Right forelimb (tissue), 1 donor: ENCODE data around the gene TRAK1.

Experiments used
- DNase-seq: peaks from one replicate; pipeline ENCODE4 v3.0.0-alpha.2; 2018

The TRAK1 gene

DNA sequence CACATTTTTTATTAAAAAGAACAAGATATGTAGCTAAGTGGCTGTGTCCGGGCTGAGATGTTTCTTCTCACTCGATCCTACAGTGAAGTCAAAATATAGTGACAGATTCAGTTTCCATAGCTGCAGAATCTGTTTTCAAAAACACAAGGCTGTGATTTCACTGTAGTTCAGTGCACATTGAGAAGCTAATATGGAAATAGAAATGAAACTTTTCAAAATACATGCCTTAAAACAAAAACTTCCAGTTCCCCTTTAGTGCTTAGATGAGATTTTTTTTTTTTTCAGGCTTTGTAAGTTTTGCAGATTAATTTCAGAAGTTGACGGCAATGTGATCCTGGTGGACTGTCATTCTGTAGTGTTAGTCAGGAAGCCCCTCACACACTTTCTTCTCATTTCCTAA is 23.8 kb upstream of the TRAK1 start:
- DNase-seq = no peak

DNA sequence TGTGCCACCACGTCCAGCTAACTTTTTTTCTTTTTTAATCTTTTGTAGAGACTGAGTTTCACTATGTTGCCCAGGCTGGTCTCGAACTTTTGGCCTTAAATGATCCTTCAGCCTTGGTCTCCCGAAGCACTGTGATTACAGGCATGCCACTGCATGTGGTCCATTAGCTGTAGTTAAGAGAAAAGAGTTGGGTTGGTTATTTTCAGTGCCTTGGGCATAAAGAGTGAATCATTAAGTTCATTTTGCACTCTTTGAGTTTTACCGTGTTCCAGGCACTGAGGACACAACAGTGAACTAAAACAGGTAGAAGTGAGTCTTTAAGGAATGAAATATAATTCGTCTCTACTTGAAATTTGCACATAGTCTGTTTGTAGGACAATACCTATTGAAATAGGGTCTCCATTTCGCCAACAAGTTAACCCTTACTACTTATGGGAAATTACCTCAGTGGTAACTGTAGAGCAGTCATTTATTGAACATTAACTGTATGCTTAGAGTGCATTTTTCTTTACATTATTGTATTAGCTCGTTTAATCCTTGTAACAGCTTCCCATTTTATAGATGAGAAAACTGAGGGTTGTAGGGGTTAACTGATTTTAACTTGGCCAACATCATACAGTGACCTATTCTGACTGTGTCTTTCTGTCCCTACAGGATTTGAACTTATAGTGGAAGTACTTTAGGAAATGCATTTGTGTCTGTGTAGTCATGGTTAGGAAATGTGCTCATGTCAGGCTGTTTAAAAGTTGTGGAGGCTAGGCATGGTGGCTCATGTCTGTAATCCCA is 22.7 kb upstream of the TRAK1 start:
- DNase-seq = no peak

DNA sequence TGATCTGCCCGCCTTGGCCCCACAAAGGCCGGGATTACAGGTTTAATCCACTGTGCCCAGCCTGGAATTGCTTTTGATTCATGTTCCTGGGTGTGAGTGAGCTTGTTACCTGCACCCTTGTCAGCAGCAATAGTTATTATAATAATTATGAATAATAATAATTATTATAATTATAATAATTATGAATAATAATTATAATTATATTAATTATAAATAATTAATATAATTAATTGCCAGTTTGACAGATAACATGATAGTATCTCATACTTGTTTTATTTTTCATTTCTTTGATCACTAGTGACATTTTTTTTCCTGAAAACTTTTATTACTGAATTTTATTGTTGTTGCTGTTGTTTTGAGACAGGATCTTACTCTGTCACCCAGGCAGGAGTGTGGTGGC is 21.1 kb upstream of the TRAK1 start:
- no peak for DNase-seq

DNA sequence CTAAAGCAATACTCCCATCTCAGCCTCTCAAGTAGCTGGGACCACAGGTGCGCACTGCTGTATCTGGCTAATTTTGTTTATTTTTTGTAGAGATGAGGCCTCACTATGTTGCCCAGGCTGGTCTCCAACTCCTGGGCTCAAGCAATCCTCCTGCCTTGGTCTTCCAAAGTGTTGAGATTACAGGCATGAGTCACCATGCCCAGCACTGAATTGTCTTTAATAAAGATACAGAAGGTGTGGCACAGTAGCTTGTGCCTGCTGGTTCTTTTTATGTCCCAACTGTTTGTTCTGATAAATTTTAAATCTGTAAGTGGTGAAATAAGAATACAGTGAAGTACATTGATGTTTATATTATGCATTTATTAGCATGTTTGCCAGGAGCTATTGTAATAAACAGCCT is 20.6 kb upstream of the TRAK1 start:
- no peak for DNase-seq

DNA sequence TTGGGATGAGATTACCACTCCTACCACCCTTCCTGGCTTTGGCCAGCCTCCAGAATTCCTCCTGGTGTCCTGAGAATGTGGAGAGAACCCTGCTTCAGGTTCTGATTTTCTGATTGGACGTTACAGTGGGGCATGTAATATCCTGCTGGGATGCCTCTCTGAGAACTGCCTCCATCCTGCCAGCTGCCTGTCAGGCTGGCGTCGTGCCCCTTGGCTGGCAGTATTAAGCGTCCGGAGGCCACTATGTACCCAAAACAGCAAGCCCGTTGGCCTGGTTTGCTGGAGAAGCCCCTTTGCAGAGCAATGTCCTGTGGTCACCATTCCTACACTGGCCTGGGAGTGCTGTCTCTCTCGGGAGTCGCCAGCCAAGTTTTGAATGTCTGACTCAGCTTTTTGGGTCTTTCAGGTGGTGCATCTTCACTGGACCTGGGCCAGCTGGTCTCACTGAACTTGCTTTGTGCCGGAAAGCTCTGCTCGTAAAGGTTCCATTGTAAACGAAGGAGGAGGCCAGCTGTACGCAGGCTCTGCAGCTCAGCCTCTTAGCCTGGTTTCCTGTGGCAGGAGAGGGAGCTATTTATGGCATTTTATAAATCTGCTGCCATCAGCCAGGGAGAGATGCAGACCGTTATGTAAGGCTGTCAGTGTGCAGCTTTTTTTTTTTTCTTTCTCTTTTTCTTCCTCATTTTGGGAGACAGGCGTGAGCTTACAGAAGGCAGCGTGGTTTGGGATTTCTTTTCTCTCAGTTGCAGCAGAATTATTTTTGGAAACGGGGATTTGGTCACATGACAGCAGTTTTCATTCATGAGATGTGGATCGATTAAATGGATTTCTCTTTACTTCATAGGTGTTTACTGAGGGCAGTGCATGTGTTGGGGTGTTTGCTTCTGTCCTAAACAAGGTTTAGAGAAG is 19.0 kb upstream of the TRAK1 start:
- peak; percentile 86 for DNase-seq

DNA sequence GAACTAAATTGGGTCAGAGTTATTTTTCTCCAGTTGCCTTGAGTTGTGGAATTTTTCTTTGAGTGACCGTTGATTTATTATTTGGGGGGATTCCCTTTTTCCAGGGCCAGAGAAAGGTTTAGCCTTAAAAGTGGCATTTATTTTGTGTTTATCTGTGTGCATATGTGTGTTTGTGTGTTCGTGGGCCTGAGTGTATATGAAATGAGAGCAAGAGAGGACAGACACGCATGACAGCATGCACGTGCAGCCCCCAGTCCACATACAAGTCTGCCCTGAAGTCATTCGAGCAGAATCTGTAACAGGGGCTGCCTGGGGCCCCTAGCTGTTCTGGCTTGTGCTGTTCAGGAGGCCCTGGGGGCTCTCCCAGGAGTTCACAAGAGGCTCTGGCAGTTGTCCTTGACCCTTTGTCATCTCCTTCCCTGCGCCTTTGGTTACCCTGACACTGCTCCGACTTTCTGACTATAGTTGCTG is 18.3 kb upstream of the TRAK1 start:
- no peak for DNase-seq

DNA sequence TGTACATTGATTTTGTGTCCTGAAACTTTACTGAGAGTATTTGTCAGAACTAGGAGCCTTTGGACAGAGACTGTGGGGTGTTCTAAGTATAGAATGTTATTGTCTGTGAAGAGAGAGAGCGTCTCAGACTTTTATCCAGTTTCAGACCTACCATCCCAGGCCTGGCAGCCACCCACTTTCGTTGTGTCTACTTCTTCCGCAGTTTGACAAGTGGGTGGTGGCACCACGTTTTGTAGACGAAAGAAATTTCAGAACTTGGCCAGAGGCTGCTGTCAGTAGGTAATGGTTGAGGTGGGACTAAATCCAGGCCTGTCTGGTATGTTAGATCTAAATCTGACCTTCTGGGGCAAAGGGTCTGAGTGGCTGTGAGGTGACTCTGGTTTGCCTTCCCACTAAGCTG is 13.4 kb upstream of the TRAK1 start:
- no peak for DNase-seq

DNA sequence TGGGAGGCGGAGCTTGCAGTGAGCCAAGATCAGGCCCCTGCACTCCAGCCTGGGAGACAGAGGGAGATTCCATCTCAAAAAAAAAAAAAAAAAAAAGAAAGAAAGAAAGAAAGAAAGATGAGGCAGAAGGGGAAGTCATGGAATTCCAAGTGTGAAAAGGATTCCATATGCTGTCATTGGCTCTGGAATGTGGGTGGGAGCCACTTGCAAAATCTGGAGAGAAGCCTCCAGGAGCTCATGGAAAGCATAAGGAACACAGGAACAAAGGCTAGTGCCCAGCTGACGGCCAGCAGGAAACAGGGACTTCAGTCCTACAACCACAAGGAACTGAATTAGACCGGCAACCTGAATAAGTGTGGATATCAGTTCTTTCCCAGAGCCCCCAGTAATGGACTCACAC is 12.5 kb upstream of the TRAK1 start:
- no peak for DNase-seq

DNA sequence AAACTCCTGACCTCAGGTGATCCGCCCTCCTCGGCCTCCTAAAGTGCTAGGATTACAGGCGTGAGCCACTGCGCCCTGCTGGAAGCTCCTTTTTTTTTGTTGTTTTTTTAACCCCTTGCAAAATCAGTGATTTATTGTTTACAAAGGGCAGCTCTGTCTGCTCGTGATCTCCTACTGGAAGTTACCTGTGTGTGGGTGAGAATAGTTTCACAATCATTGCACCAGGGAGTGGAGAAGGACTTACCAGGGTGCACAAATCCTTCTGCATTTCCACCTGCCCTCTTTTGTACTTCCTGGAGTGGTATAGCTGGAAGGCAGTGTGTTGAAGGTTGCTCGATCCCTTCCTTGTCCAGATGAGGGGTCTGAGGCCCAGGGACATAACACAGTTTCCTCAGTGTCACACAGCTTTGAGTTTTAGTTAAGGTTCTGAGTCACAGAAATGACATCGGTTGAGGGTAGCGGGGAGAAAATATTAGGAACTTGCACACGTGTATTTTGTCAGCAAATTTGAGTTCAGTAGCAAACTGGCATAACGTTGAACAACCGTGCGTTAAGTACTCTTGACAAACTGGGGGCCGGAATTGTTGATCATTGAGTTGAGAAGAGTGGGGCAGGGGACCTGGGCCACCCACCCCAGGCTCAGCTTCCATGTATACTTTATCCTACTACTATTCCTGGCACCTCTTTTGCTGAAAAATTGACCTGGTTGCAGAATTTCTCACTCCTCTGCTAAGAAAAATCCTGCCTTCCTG is 11.3 kb upstream of the TRAK1 start:
- DNase-seq = no peak

DNA sequence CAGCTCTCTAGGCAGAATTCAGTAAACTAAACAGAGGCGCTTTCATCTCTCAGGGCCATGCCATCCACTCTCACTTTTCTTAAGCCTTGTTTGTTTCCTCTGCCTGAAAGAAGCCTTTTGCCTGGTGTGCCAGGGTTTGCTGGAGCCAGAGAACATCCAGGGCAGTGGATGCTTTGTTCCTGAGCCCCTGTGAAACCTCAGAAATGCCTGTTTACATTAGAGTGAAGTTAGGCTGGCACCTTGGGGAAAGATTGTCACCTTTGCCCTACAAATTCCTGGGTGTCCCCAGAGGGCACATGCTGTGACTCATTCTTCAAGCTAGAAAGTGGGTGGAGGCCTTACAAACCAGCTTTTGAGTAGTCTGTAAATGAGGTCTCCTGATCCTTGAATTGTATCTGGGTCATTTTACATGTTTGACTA is 10.7 kb upstream of the TRAK1 start:
- no peak for DNase-seq

DNA sequence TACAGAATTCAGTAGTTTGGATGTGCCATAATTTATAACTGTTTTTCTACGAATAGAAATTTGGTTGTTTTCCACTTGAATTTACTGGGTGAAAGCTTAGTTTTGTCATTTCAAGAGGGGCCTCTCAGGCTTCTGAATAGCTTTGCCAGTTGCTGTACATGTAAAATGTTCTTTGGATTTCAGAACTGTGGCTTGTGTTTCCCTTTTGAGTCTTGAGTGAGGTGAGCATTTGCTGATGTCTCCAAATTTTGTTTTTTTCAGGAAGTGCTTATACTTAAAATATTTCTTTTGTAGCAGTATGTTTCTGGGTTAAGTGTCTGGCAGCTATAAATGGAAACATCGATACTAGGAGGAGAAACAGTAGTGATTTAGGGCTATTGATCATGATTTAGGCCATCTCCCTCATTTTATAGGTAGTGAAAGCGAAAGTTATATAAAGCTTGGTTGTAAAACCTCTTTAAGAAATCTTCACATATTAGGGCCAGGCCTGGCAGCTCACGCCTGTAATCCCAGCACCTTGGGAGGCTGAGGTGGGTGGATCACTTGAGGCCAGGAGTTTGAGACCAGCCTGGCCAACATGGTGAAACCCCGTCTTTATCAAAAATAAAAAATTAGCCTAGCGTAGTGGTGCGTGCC is 9.2 kb upstream of the TRAK1 start:
- no peak for DNase-seq

DNA sequence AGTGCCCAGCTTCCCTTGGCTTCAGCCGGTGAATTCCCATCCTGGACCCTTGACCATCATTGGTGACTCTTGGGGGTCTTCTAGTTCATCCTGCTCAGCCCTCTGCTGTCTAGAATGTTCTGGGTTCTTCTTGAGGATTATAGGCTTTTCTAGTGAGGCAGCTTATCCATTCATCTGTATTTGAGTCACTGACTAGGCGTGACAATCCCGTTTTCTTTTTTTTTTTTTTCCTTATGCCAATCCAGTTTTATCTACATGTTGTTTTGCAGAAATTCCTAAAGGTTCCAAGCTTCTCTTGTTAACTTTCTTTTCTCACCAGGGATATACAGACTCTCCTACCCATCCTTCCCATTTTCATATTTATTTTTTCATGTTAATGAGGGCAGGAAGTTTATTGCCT is 6.6 kb upstream of the TRAK1 start:
- DNase-seq = no peak

DNA sequence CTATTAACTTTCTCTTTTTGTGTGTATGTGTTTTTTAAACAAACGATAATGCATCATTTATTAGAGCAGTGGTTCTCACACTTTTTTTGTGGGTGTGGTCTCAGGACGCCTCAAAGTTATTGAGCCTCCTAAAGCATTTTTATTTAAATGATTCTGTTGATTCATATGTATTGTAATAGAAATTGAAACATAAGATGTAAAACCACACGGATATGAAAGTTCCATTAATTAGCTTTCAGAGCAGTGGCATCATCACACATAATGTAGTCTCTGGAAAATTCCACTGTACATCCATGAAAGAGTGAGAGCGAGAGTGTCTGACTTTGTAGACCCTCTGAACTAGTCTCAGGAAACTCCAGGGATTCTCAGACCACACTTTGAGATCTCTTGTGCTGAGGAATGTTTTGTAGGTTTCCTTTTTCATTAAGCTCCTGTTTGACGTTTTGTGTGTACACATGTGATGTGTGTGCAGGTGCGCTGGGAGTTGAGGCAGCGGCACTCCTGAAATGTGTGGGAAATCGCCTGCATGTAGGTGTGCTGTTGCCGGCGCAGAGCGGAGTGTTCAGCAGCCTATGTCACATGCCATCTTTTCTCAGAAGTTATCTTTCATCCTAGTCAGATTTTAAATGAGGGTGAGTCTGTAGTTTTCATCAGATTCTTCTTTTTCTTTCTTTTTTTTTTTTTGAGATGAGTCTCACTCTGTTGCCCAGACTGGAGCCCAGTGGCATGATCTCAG is 5.3 kb upstream of the TRAK1 start:
- no peak for DNase-seq

DNA sequence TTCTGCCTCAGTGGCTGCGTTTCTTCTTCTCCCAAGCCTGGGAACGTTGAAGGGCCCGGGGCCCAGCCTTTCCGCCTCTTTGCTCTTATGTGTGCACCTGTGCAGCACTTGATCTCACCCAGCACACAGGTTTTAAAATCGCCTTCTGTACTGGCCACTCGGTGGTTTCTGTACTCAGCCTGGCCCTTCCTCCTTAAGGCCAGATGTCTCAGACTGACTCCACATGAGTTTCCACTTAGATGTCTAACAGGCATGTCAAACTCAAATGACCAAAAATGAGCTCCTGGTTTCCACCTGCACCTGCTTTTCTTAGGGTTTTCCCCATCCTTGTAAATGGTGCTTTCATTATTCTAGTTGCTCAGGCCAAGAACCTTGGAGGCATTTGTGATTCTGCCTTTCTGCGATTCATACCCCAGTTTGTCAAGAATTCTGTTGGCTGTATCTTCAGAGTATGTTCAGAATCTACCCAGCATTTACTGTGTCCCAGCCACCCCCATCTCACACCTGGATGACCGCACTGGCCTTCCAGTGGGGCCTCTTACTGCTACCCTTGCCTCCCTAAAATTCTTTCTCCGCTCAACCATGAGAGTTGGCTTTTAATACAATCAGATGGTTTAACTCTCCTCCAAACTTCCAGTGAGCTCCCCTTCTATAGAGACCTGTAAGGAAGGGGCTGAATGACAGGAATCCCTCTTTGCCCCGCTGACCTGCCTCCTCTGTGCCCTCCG is 2.2 kb upstream of the TRAK1 start:
- DNase-seq = no peak

DNA sequence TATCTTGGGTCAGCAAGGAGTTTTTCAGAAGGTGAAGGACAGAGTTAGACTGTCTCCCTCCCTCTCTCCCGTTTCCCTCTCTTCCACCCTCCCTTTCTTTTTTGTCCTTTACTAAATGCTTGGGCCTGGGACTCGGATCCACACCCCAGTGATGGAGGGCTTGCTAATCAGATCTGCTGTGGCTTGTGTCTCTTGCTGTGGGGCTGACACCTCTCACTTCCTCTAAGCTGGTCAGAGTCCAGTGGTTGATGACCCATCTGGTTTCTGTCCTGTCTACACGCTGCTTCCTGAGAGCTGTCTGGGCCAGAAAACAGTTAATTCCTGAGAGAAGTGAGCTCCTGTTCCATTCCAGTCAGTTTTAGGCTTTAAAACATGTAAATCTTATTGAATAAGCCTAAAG is 849 bp downstream of the TRAK1 start:
- no peak for DNase-seq

DNA sequence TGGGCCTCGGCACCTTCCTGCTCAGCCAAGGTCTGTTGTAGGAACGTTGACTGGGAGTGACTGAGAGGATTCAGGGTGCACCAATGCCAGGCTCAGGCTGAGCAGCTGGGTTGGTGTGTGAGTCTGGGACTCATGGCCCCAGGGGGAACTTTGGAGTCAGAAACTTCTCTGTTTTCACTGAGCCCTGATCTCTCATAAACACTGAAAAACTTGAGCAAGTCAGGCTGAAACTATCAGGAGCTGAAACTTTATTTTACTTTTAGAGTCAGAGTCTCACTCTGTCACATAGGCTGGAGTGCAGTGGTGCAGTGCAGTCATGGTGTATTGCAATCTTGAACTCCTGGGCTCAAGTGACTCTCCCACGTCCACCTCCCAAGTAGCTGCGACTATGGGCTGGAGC is 3.0 kb downstream of the TRAK1 start:
- no peak for DNase-seq

DNA sequence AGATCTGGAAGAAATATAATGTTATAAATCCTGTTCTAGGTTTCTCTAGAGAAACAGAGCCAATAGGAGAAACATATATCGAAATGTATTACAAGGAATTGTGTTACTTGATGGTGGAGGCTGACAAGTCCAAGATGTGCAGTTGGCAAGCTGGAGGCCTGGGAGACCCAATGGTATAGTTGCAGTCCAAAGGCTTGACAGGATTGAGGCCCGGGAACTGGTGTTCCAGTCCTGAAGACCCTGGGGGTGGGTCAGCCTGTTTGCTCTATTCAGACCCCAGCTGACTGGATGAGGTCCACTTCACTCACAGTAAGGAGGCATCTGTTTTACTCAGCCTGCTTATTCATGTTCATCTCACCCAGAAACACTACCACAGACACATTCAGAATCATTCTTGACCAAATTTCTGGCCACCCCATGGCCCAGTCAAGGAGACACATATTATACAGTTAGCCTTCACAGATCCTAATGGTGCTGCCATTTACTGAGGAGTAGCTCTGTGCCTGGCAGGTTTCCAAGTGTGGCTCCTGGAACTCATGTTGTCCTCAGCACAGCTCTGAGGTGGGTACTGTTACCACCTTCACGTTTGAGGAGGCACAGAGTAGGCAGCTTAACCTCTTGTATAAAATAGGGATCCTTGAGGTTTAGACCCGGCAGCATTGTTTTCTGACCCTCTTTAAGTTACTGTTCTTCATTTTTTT is 3.7 kb downstream of the TRAK1 start:
- DNase-seq = no peak

DNA sequence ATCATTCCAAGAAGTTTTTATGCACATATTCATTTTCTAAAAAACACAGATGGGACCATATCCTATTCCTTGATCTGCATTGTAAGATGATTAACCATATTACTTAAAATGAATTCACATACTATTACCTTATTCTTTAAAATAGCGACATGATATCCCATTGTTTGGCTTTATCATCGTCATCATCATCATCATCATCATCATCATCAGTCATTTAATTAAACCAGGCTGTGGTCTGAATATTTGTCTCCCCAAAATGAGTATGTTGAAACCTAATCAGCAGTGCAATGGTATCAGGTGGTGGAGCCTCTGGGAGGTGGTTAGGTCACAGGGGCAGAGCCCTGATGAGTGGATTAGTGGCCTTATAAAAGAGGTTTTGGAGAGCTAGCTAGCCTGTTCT is 4.4 kb downstream of the TRAK1 start:
- DNase-seq = no peak

DNA sequence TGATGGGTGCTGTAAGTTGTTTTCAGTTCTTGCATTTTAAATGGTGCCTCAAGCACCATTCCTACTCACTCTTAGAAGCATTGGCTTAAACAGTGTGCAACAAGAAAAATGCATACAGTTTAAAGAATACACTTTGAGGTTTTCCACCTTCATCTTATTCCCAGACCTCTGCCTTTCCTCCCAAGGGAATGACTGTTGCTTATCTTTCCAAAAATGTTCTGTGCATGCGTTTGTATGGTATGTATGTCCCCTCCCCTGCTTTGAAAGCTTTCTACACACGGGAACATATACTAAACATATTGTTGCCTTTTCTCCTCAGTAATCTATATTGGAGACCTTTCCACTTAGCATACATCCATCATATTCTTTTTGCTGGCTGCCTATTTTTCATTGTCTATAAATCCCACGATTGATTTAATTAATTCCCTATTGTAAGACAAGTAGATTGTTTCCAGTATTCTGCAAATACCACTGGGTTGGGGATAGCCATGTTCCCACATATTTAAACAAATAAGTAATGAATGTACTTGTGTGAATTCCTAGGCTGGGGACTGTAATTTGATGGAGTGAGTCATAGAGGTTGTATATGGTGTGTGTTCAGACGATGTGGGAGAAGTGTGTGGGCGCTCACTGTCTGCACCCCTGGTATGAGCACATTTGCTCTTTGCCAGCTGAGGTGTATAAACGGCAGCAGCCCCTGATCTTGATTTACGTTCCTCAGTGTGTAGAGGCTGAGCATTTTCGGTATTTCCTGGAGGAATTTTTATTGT is 5.8 kb downstream of the TRAK1 start:
- no peak for DNase-seq

DNA sequence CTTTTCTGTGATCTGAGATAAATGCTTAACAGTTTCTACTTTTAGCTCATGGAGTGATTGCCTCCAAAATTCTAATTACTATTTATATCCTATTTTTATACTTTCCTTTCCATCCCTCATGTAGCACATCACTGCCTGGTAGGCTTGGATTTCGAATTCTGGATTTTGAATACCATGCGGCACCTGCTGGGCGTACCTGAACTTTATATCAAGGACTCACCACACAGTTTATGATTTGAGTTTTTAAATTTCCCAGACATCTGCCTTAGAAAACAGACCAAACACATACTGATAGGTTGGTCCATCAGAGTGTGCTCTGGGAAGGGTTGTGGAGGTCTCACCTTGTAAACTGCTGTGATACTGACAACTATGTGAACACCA is 6.4 kb downstream of the TRAK1 start:
- no peak for DNase-seq
